HG03066 (cell line): ENCODE results near the gene CACNA2D1.

Experiments
- ATAC-seq: cut with Tn5 transposase; IDR thresholded peaks from one replicate; pipeline ENCODE4 v1.9.1; 2021; ENCODE audit warnings: low read depth; ENCODE audit not compliant: unreplicated experiment

Gene CACNA2D1

DNA sequence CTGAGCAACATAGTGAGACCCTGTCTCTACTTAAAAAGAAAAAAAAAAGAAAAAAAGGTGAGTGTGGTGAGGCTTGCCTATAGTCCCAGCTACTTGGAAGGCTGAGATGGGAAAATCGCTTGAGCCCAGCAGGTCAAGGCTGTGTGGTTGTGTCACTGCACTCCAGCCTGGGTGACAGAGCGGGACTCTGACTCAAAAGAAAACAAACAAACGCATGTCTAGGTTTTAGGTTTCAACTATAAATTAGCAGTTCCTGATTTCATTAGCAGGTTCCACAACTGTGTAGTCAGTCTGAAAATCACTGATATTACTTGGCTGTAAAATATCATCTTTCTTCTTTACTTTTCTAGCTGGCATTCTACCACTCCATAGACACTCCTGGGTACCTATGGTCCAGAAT lies 518.0 kb downstream of the CACNA2D1 start:
- ATAC-seq, result peak; percentile 86

GRCh38 chr7:81924494-81924893 lies 519.1 kb downstream of the CACNA2D1 start:
- ATAC-seq, result no peak

DNA sequence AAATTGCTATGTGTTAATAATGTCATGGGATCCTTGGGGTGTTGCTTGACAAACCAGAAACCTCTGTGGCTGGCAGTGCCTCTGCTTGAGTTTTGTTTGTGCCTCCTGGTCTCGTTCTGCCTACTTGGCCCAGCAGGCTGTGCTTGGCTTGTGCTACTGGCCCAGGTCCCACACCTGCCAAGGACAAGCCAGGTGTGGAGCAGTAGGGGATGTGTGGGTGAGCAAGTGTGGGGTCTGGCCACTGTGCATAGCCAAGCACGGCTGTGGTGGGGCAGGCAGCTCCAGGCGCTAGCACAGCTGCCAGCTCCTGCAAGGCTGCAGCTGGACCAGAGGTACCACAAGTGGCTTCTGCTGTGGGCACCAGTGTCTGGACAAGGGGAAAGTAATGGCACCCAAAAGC lies 524.1 kb downstream of the CACNA2D1 start:
- ATAC-seq, result no peak

DNA sequence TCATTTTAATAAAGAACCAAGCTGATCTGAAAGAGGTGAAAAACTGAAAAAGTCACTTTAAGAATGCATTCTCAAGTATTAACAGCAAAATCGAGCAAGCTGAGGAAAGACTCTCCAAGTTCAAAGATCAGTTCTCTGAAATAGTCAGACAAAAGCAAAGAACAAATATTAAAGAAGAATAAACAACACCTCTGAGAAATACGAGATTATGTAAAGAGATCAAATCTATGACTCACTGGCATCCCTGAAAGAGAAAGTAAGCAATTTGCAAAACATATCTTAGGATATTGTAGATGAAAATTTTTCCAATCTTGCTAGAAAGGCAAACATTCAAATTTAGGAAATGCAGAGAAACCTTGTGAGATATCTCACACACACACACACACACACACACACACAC lies 535.4 kb downstream of the CACNA2D1 start:
- no peak for ATAC-seq

GRCh38 chr7:81903115-81903514 lies 540.5 kb downstream of the CACNA2D1 start:
- no peak for ATAC-seq

DNA sequence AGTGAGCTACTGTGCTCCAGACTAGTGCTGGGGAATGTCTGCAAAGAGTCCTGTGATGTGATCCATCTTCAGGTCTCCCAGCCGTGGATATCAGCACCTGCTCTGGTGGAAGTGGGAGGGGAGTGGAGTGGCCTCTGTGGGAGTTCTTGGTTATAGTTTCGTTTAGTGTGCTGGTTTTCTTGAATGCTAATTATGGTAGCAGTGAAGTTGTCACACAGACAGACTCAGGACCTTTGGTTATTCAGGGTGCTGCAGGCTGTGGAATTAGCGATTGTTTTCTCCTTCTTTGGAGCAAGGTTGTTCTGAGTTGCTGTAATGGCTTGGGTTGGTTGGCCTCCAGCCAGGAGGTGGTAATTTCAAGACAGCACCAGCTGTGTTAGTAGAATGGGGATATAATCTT lies 541.0 kb downstream of the CACNA2D1 start:
- no peak for ATAC-seq
